ENCODE data around the gene PARP4. TPM values are rescaled to one million over a fixed set of nuclear protein-coding genes. Genes with fewer than 3 reads are reported as not detected.

PARP4 gene
- total RNA-seq, 1 experiment from 2014 or later: 25.9 TPM

DNA sequence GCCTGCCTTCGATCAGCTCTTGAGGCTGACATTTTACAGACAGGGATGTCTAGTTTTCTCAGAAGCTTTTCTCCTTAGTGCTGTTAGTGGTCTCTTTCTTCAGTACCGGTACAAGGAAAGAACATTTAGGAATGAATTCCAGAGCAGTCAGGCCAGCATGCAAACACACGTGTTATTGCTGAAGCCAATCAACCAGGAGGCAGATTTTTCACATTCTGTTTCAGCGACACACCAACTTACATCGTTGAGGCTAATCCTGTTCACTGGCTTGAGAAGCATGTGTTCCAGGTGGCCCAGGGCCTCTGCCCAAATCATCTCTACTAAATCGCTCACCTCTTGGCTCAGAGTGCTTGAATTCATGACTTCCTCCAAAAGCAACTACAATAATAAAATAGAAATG is 19.2 kb downstream of the PARP4 start:
- Histone ChIP-seq H2AFZ (ENCODE audit: low read length) (no peak overlapping the region), H3K4ac (ENCODE audit: low read depth, low read length) (no peak overlapping the region), H4K5ac (ENCODE audit: insufficient read length, low read depth, low read length) (no peak overlapping the region), H3K79me2 (ENCODE audit: insufficient read depth, low read length) (no peaks in the 10 kb centered on the region), H3K14ac (ENCODE audit: insufficient read depth, low read length) (no peak overlapping the region), H3K23ac (ENCODE audit: insufficient read length, low read depth, low read length) (no peak overlapping the region), H3K4me1 (ENCODE audit: insufficient read depth, low read length) (no peaks in the 10 kb centered on the region), H2BK15ac (ENCODE audit: low read depth, low read length) (no peak overlapping the region), H3K79me1 (ENCODE audit: insufficient read depth, low read depth, low read length, poor library complexity, severe bottlenecking) (no peaks in the 10 kb centered on the region), H3K9ac (ENCODE audit: extremely low read depth, insufficient read length, low read length) (no peak overlapping the region), H3K18ac (ENCODE audit: insufficient read length, low read depth, low read length) (no peak overlapping the region), H4K8ac (replicated peaks; ENCODE audit: insufficient read length, low read depth, low read length) (no peak overlapping the region), H3K27me3 (ENCODE audit: insufficient read depth, low read length) (no peaks in the 10 kb centered on the region), H3T11ph (ENCODE audit: low read length) (no peak overlapping the region), H2BK12ac (ENCODE audit: insufficient read length, low read depth, low read length) (no peak overlapping the region), H3K56ac (ENCODE audit: insufficient read length, low read depth, low read length) (no peak overlapping the region), H3K23me2 (ENCODE audit: insufficient read length, low read depth, low read length, poor library complexity, severe bottlenecking) (no peaks in the 10 kb centered on the region), H2BK20ac (ENCODE audit: low read depth, low read length, poor library complexity, severe bottlenecking) (no peak overlapping the region), H2BK5ac (ENCODE audit: insufficient read length, low read length) (no peak overlapping the region), H4K20me1 (ENCODE audit: control insufficient read depth, insufficient read depth, insufficient read length) (no peaks in the 10 kb centered on the region), H2BK120ac (ENCODE audit: low read depth, low read length, poor library complexity, severe bottlenecking) (no peak overlapping the region), H3K9me3 (ENCODE audit: control insufficient read depth, low read depth, low read length) (no peaks in the 10 kb centered on the region), H4K91ac (ENCODE audit: insufficient read length, low read depth, low read length) (no peak overlapping the region), H2AK5ac (ENCODE audit: insufficient read length, low read length) (no peak overlapping the region), H3K4me2 (ENCODE audit: insufficient read depth, insufficient read length, low read length) (no peak overlapping the region), H3K27ac (ENCODE audit: insufficient read length, low read depth, low read length) (no peak overlapping the region)
- H3K4me1 Mint-ChIP-seq: no peaks in the 10 kb centered on the region
- H3K27me3 Mint-ChIP-seq (ENCODE audit: low read depth): no peaks in the 10 kb centered on the region
- peaks cover 23 to 84% (median 60%) of the 10 kb centered on the region in 3 experiments; a peak in 6 of 7 replicates for H3K36me3 Mint-ChIP-seq (ENCODE audit: insufficient read depth in 1 of 3, low read depth in 3 of 3)
- WGBS (ENCODE audit: extremely low coverage, insufficient read length, low lambda C conversion rate): no CpG with 5 or more reads among the region's 6 CpGs
- TF ChIP-seq, protein P1, sequence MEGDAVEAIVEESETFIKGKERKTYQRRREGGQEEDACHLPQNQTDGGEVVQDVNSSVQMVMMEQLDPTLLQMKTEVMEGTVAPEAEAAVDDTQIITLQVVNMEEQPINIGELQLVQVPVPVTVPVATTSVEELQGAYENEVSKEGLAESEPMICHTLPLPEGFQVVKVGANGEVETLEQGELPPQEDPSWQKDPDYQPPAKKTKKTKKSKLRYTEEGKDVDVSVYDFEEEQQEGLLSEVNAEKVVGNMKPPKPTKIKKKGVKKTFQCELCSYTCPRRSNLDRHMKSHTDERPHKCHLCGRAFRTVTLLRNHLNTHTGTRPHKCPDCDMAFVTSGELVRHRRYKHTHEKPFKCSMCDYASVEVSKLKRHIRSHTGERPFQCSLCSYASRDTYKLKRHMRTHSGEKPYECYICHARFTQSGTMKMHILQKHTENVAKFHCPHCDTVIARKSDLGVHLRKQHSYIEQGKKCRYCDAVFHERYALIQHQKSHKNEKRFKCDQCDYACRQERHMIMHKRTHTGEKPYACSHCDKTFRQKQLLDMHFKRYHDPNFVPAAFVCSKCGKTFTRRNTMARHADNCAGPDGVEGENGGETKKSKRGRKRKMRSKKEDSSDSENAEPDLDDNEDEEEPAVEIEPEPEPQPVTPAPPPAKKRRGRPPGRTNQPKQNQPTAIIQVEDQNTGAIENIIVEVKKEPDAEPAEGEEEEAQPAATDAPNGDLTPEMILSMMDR (conservative IDR thresholded peaks at IDR 0.05): no peak
- H3K9me3 Mint-ChIP-seq: no peaks in the 10 kb centered on the region
- no peak overlapping the region for H3K27ac Mint-ChIP-seq
- H3K4me3 Mint-ChIP-seq: no peak overlapping the region
- no peak for DNase-seq

All from H9 (cell line).